ENCODE results near the gene PPM1H. TPM values are rescaled to one million over a fixed set of nuclear protein-coding genes. Genes with fewer than 3 reads are reported as not detected.

The PPM1H gene
- total RNA-seq, 1 donor from 2014 or later: 6.3 TPM

GRCh38 chr12:62895351-62895877, 39.5 kb downstream of the PPM1H start:
- Mint-ChIP-seq H3K4me1 (ENCODE audit: low read depth, unreplicated experiment) (peaks cover under 1% of the 10 kb centered on the region), H3K36me3 (ENCODE audit: unreplicated experiment) (no peaks in the 10 kb centered on the region), H3K4me3 (ENCODE audit: unreplicated experiment) (no peak overlapping the region), H3K27ac (ENCODE audit: unreplicated experiment) (no peak overlapping the region), H3K9me3 (ENCODE audit: unreplicated experiment) (peaks cover 2% of the 10 kb centered on the region), H3K27me3 (ENCODE audit: unreplicated experiment) (no peaks in the 10 kb centered on the region)
- DNase-seq: no peak
- TF ChIP-seq CTCF (IDR thresholded peaks at IDR 0.05; ENCODE audit: partially characterized antibody, unreplicated experiment): no peak

- TF ChIP-seq CTCF (IDR thresholded peaks at IDR 0.05; ENCODE audit: partially characterized antibody, unreplicated experiment): no peak
- no peak for DNase-seq
- Mint-ChIP-seq H3K4me1 (ENCODE audit: low read depth, unreplicated experiment) (no peaks in the 10 kb centered on the region), H3K36me3 (ENCODE audit: unreplicated experiment) (no peaks in the 10 kb centered on the region), H3K27ac (ENCODE audit: unreplicated experiment) (no peak overlapping the region), H3K4me3 (ENCODE audit: unreplicated experiment) (no peak overlapping the region), H3K27me3 (ENCODE audit: unreplicated experiment) (no peaks in the 10 kb centered on the region), H3K9me3 (ENCODE audit: unreplicated experiment) (peaks cover 2% of the 10 kb centered on the region)
These were observed 41.7 kb downstream of the PPM1H start for GRCh38 chr12:62893276-62893675.

GRCh38 chr12:62891805-62892549, 43.0 kb downstream of the PPM1H start:
- no peak overlapping the region for H3K4me3 Mint-ChIP-seq (ENCODE audit: unreplicated experiment)
- peaks cover 2% of the 10 kb centered on the region for H3K9me3 Mint-ChIP-seq (ENCODE audit: unreplicated experiment)
- H3K36me3 Mint-ChIP-seq (ENCODE audit: unreplicated experiment): no peaks in the 10 kb centered on the region
- no peaks in the 10 kb centered on the region for H3K4me1 Mint-ChIP-seq (ENCODE audit: low read depth, unreplicated experiment)
- DNase-seq: no peak
- H3K27ac Mint-ChIP-seq (ENCODE audit: unreplicated experiment): no peak overlapping the region
- TF ChIP-seq CTCF (IDR thresholded peaks at IDR 0.05; ENCODE audit: partially characterized antibody, unreplicated experiment): no peak
- H3K27me3 Mint-ChIP-seq (ENCODE audit: unreplicated experiment): no peaks in the 10 kb centered on the region

- Mint-ChIP-seq H3K4me1 (ENCODE audit: low read depth, unreplicated experiment) (no peaks in the 10 kb centered on the region), H3K9me3 (ENCODE audit: unreplicated experiment) (no peaks in the 10 kb centered on the region), H3K27ac (ENCODE audit: unreplicated experiment) (no peak overlapping the region), H3K36me3 (ENCODE audit: unreplicated experiment) (no peaks in the 10 kb centered on the region), H3K27me3 (ENCODE audit: unreplicated experiment) (no peaks in the 10 kb centered on the region), H3K4me3 (ENCODE audit: unreplicated experiment) (no peak overlapping the region)
- no peak for DNase-seq
- no peak for TF ChIP-seq CTCF (IDR thresholded peaks at IDR 0.05; ENCODE audit: partially characterized antibody, unreplicated experiment)
These were observed 46.4 kb downstream of the PPM1H start for GRCh38 chr12:62888454-62889110.

- H3K27ac Mint-ChIP-seq (ENCODE audit: unreplicated experiment): no peak overlapping the region
- no peaks in the 10 kb centered on the region for H3K36me3 Mint-ChIP-seq (ENCODE audit: unreplicated experiment)
- no peak for DNase-seq
- no peaks in the 10 kb centered on the region for H3K9me3 Mint-ChIP-seq (ENCODE audit: unreplicated experiment)
- H3K4me3 Mint-ChIP-seq (ENCODE audit: unreplicated experiment): no peak overlapping the region
- no peaks in the 10 kb centered on the region for H3K27me3 Mint-ChIP-seq (ENCODE audit: unreplicated experiment)
- TF ChIP-seq CTCF (IDR thresholded peaks at IDR 0.05; ENCODE audit: partially characterized antibody, unreplicated experiment): no peak
- no peaks in the 10 kb centered on the region for H3K4me1 Mint-ChIP-seq (ENCODE audit: low read depth, unreplicated experiment)
These were observed 48.2 kb downstream of the PPM1H start for GRCh38 chr12:62886796-62887195.
